Measurements from ENCODE around the gene CEP170B.

Gene CEP170B

GRCh38 chr14:104925855-104926609 is 61.0 kb downstream of the CEP170B start:
- DNase-seq (ENCODE audit: low read depth): no peak
- H3K4me3 ChIP-seq (ENCODE audit: low read length): no peak overlapping the region
- TF ChIP-seq, protein P1, sequence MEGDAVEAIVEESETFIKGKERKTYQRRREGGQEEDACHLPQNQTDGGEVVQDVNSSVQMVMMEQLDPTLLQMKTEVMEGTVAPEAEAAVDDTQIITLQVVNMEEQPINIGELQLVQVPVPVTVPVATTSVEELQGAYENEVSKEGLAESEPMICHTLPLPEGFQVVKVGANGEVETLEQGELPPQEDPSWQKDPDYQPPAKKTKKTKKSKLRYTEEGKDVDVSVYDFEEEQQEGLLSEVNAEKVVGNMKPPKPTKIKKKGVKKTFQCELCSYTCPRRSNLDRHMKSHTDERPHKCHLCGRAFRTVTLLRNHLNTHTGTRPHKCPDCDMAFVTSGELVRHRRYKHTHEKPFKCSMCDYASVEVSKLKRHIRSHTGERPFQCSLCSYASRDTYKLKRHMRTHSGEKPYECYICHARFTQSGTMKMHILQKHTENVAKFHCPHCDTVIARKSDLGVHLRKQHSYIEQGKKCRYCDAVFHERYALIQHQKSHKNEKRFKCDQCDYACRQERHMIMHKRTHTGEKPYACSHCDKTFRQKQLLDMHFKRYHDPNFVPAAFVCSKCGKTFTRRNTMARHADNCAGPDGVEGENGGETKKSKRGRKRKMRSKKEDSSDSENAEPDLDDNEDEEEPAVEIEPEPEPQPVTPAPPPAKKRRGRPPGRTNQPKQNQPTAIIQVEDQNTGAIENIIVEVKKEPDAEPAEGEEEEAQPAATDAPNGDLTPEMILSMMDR (conservative IDR thresholded peaks at IDR 0.05; ENCODE audit: low read depth, low read length): no peak

- no peak overlapping the region for H3K4me3 ChIP-seq (ENCODE audit: low read length)
- DNase-seq (ENCODE audit: low read depth): no peak
- TF ChIP-seq, protein P1 (conservative IDR thresholded peaks at IDR 0.05; ENCODE audit: low read depth, low read length): no peak
These were observed 61.8 kb downstream of the CEP170B start for GRCh38 chr14:104926619-104927431.

GRCh38 chr14:104927432-104927816 is 62.4 kb downstream of the CEP170B start:
- TF ChIP-seq, protein P1 (conservative IDR thresholded peaks at IDR 0.05; ENCODE audit: low read depth, low read length): no peak
- no peak overlapping the region for H3K4me3 ChIP-seq (ENCODE audit: low read length)
- no peak for DNase-seq (ENCODE audit: low read depth)

GRCh38 chr14:104927901-104928300 is 62.8 kb downstream of the CEP170B start:
- no peak for DNase-seq (ENCODE audit: low read depth)
- TF ChIP-seq, protein P1 (conservative IDR thresholded peaks at IDR 0.05; ENCODE audit: low read depth, low read length): no peak
- no peak overlapping the region for H3K4me3 ChIP-seq (ENCODE audit: low read length)

GRCh38 chr14:104928391-104929133 is 63.5 kb downstream of the CEP170B start:
- TF ChIP-seq, protein P1 (conservative IDR thresholded peaks at IDR 0.05; ENCODE audit: low read depth, low read length): no peak
- no peak for DNase-seq (ENCODE audit: low read depth)
- H3K4me3 ChIP-seq (ENCODE audit: low read length): no peak overlapping the region

DNA sequence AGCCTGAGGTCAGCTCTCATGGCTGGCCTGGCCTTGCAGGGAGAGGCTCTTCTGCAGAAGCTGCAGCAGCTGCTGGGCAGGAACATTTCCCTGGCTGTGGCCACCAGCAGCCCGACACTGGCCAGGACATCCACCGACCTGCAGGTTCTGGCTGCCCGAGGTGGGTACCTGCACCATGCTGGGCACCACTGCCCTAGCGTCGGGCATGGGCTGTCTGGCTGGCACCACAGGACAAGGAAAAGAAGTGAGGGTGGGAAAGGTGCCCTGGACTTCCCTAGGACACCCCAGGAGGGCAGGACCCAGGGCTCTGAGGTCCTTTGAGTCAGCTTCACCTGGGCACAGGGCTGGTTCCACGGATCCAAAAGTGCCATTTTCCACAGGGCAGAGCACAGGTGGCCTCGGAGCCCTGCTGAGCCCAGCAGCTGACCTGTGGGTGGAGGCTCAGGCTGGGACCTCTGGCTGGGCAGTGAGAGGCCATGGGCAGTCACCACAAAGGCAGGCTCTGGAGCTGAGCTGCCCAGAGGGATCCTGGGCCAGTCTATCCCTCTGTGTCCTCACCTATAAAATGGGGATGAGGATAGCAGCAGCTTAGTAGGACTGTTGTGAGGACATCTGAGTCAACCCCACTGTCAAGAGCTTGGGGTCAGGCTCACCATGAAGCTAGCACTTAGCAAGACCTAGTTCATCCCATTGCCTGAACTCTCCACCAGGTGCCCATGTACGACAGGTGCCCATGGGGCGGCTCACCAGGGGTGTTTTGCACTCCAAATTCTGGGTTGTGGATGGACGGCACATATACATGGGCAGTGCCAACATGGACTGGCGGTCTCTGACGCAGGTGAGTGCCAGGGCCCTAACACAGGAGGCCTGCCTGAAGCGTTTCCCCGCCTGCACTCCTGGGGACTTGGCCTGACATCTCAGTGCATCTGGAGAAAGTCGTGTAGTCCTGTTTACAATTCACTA is 64.5 kb downstream of the CEP170B start:
- no peak overlapping the region for H3K4me3 ChIP-seq (ENCODE audit: low read length)
- DNase-seq (ENCODE audit: low read depth): no peak
- TF ChIP-seq, protein P1 (conservative IDR thresholded peaks at IDR 0.05; ENCODE audit: low read depth, low read length): no peak

Data from retinal pigment epithelial cell (primary cell).